GM13977 (cell line): ENCODE measurements around the gene LDLRAD4.

Experiments
- DNase-seq: peaks from one replicate; pipeline ENCODE4 v3.0.0; 2012; ENCODE audit warnings: low spot score
- in situ Hi-C: fragments of 300-500 bp; cut with MboI; formaldehyde crosslinking; loops from one replicate; pipeline ENCODE4 v1.12.0; 2022; ENCODE audit warnings: low sequenced_read_pairs, low pct_unique_long_range_greater_than_20kb, mixed read lengths, inconsistent platforms; ENCODE audit not compliant: unreplicated experiment
- TF ChIP-seq, protein P1 (sequence below): IDR thresholded peaks from 2 replicates; pipeline ENCODE4 v1.5.1; 2012; ENCODE audit warnings: mild to moderate bottlenecking, control low read depth; ENCODE audit not compliant: insufficient read depth; ENCODE audit errors: extremely low read depth, missing control alignments

Gene LDLRAD4

GRCh38 chr18:13237641-13238040 lies 19.1 kb downstream of the LDLRAD4 start:
- DNase-seq: no peak
- in situ Hi-C loops: no loop called here
- TF ChIP-seq, protein P1, sequence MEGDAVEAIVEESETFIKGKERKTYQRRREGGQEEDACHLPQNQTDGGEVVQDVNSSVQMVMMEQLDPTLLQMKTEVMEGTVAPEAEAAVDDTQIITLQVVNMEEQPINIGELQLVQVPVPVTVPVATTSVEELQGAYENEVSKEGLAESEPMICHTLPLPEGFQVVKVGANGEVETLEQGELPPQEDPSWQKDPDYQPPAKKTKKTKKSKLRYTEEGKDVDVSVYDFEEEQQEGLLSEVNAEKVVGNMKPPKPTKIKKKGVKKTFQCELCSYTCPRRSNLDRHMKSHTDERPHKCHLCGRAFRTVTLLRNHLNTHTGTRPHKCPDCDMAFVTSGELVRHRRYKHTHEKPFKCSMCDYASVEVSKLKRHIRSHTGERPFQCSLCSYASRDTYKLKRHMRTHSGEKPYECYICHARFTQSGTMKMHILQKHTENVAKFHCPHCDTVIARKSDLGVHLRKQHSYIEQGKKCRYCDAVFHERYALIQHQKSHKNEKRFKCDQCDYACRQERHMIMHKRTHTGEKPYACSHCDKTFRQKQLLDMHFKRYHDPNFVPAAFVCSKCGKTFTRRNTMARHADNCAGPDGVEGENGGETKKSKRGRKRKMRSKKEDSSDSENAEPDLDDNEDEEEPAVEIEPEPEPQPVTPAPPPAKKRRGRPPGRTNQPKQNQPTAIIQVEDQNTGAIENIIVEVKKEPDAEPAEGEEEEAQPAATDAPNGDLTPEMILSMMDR: no peak

- TF ChIP-seq, protein P1: no peak
- DNase-seq: no peak
- in situ Hi-C loops: no loop called here
Measured at GRCh38 chr18:13239171-13239956, 20.8 kb downstream of the LDLRAD4 start.

DNA sequence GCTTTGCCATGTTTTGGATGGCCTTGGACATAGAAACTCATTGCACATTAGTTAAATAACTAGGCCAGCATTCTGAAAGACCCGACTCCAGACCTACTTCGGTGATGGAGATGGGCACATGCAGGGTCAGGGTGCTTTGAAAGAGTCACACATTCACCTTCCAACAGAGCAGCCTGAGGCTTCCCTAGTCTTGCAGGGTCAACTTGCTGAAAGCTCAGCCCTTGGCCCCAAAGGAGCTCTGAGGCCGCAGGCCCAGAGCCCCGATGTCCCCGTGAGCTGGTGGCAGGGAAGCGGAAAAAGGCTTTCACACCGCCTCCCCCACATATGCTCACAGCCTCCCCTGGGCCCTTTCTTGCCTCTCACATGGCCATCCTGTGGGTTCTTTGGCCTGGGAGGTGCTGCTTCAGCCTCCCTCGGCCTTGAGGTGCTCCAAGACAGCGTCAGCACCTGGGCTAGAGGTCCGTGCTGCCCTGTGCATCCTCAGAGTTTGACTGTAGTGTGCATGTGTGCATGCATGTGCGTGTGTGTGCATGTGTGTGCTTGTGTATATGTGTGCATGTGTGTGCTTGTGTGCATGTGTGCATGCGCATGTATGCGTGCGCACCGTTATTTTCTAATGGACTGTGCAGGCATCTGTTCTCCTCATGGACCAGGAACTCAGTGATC lies 21.6 kb downstream of the LDLRAD4 start:
- TF ChIP-seq, protein P1: no peak
- no peak for DNase-seq
- in situ Hi-C loops: no loop called here

DNA sequence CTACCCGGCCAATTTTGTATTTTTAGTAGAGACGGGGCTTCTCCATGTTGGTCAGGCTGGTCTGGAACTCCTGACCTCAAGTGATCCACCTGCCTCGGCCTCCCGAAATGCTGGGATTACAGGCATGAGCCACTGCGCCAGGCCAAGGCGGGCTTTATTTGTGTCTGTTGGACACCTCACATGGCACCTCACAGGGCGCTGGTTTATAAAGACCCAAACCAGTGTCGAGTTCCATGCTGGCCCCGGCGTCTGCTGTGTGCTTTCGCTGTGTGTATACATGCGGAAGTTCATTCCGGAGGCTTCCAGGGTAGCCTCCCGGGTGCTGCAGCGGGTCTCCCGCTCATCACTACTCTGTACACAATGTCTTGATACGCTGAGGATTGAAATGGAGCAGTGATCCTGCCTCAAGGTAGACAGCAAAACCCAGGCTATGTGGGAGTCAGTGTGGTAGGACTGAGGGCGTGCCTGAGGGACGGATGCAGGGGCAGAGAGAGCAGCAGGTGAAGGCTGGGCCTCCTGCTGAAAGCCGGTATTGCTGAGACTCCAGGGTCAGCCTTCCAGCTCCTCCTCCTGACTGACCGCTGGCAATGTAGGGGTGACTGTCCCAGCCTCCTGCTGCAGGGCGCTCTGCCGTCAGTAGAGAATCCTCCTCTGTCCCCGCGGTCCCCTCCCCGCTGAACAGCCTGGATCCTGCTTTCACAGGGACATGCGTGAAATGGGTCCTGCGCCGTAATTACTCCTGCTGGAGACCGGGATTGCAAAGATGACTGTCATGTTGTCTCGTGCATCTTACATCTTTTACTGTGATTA lies 22.7 kb downstream of the LDLRAD4 start:
- DNase-seq: no peak
- TF ChIP-seq, protein P1: no peak
- in situ Hi-C loops: no loop called here

GRCh38 chr18:13241893-13242175 lies 23.3 kb downstream of the LDLRAD4 start:
- in situ Hi-C loops: no loop called here
- TF ChIP-seq, protein P1: no peak
- no peak for DNase-seq

DNA sequence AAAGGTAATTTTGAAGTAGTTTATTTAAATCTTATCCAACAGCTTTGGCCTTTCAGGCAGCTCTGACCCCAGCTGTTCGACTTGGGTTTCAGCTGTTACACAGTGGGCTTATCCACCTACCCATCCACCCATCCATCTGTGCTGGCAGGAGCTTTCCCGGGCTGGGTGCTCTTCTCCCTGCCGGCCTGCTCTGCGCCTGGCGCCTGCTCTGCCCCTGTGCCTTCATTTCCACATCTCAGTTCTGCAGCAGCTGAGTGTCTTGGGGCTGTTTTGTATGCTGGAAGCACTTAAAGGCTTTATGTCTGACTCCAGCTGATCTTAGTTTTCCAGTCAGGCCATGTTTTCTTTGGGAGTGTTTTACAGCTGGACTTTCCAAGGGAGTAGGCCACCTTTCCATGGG lies 24.2 kb downstream of the LDLRAD4 start:
- TF ChIP-seq, protein P1: no peak
- in situ Hi-C loops: no loop called here
- DNase-seq: no peak
